CD4-positive, alpha-beta T cell (primary cell): ENCODE measurements around the gene SRD5A2. TPM values are rescaled to one million over a fixed set of nuclear protein-coding genes. Genes with fewer than 3 reads are reported as not detected.

Experiments
- ATAC-seq: fragments of 200-7000 bp; cut with Tn5 transposase; one replicate; pipeline ENCODE4 v1.10.0; 2022; ENCODE audit warnings: mild to moderate bottlenecking; ENCODE audit not compliant: poor library complexity
- CTCF ChIA-PET: fragments of 350-600 bp; sonication (Branson Sonifier 250); formaldehyde crosslinking; loops from one replicate; lab custom pipeline; 2021; ENCODE audit warnings: antibody characterized with exemption, inconsistent platforms; lab: Charles Lee
- POLR2A ChIA-PET: fragments of 350-600 bp; sonication (Branson Sonifier 250); formaldehyde crosslinking; loops from one replicate; lab custom pipeline; 2021; ENCODE audit warnings: antibody characterized with exemption, inconsistent platforms; lab: Charles Lee
- DNase-seq, 14 experiments: peaks; one replicate each; pipeline ENCODE4 v3.0.0-alpha.2; 2013 to 2020; ENCODE audit warnings: mixed read lengths in 2 of 14
- H3K27ac ChIP-seq, 2 donors: one replicate each; pipeline versions ENCODE4 v1.5.1 to v1.7.0; 2013; ENCODE audit warnings: low read length in 2 of 2, low read depth in 1 of 2, mild to moderate bottlenecking in 1 of 2
- H3K27me3 ChIP-seq, 2 experiments: 1 replicate in 1 of 2; 2 replicates in 1 of 2; pipeline versions ENCODE4 v1.6.1 to v1.7.0; 2013; ENCODE audit warnings: low read length in 2 of 2, control low read depth in 1 of 2, mild to moderate bottlenecking in 1 of 2, moderate library complexity in 1 of 2; ENCODE audit not compliant: insufficient read depth in 2 of 2, control insufficient read depth in 1 of 2
- H3K36me3 ChIP-seq: one replicate; pipeline ENCODE4 v1.6.1; 2013; ENCODE audit warnings: low read length, control low read depth; ENCODE audit not compliant: insufficient read depth
- H3K4me1 ChIP-seq: one replicate; pipeline ENCODE4 v1.6.1; 2013; ENCODE audit warnings: low read length, control low read depth; ENCODE audit not compliant: insufficient read depth
- H3K4me3 ChIP-seq: one replicate; pipeline ENCODE4 v1.5.1; 2013; ENCODE audit warnings: mild to moderate bottlenecking, low read length, moderate library complexity
- H3K9me3 ChIP-seq, 2 experiments: 1 replicate in 1 of 2; 2 replicates in 1 of 2; pipeline versions ENCODE4 v1.6.1 to v1.7.0; 2013; ENCODE audit warnings: low read length in 2 of 2, mild to moderate bottlenecking in 2 of 2, control low read depth in 1 of 2, moderate library complexity in 1 of 2; ENCODE audit not compliant: control insufficient read depth in 1 of 2, insufficient read depth in 1 of 2
- H3K27ac Mint-ChIP-seq: one replicate; pipeline ENCODE4 v1.8.0; 2020; ENCODE audit warnings: mixed read lengths
- H3K27me3 Mint-ChIP-seq: one replicate; pipeline ENCODE4 v1.8.0; 2021; ENCODE audit warnings: mixed read lengths
- H3K36me3 Mint-ChIP-seq: one replicate; pipeline ENCODE4 v1.8.0; 2021; ENCODE audit warnings: low read depth, mixed read lengths
- H3K4me1 Mint-ChIP-seq: one replicate; pipeline ENCODE4 v1.8.0; 2021; ENCODE audit warnings: low read depth, mixed read lengths
- H3K4me3 Mint-ChIP-seq: one replicate; pipeline ENCODE4 v1.8.0; 2020; ENCODE audit warnings: mild to moderate bottlenecking, mixed read lengths
- H3K9me3 Mint-ChIP-seq: one replicate; pipeline ENCODE4 v1.8.0; 2020; ENCODE audit warnings: mixed read lengths
- CTCF ChIP-seq: fragments of 200-600 bp; IDR thresholded peaks from one replicate; pipeline ENCODE4 v1.8.0; 2022; ENCODE audit warnings: antibody characterized with exemption, mild to moderate bottlenecking
- intact Hi-C, 2 experiments: fragments of 100-400 bp; cut with DNase I in 1 of 2; cut with micrococcal nuclease in 1 of 2; formaldehyde crosslinking; loops; one replicate each; pipeline versions ENCODE4 v1.15.1 to v1.9.0; 2023 to 2025; cut with DNase I, micrococcal nuclease
- total RNA-seq, 174 experiments: library from RNA in 2 of 174; stranded (reverse) in 2 of 174; gene quantifications; one replicate each; pipeline ENCODE4 v1.2.3 and lab custom pipeline; 2021 to 2026

The SRD5A2 gene
- total RNA-seq, 2 experiments from 2014 or later: not detected

GRCh38 chr2:31558401-31559295, 22.1 kb downstream of the SRD5A2 start:
- peaks cover 9% of the 10 kb centered on the region for H3K9me3 Mint-ChIP-seq
- Histone ChIP-seq H3K4me1 (no peaks in the 10 kb centered on the region), H3K27me3 (peaks cover 3 to 13% of the 10 kb centered on the region in 2 experiments), H3K36me3 (no peaks in the 10 kb centered on the region), H3K9me3 (peaks cover 0 to 5% of the 10 kb centered on the region in 2 experiments), H3K4me3 (no peak overlapping the region), H3K27ac (no peak overlapping the region)
- no peak for TF ChIP-seq CTCF
- H3K36me3 Mint-ChIP-seq: no peaks in the 10 kb centered on the region
- no peak overlapping the region for H3K27ac Mint-ChIP-seq
- POLR2A ChIA-PET: no interaction called here
- intact Hi-C loops: no loop called here
- no peak overlapping the region for H3K4me3 Mint-ChIP-seq
- DNase-seq (no peak), ATAC-seq (no peak)
- H3K4me1 Mint-ChIP-seq: no peaks in the 10 kb centered on the region
- CTCF ChIA-PET: no interaction called here
- H3K27me3 Mint-ChIP-seq: peaks cover 8% of the 10 kb centered on the region

GRCh38 chr2:31556940-31557339, 23.8 kb downstream of the SRD5A2 start:
- CTCF ChIA-PET: no interaction called here
- H3K36me3 ChIP-seq: no peaks in the 10 kb centered on the region
- peaks cover 22% of the 10 kb centered on the region for H3K9me3 Mint-ChIP-seq
- intact Hi-C loops: no loop called here
- TF ChIP-seq CTCF: no peak
- no peaks in the 10 kb centered on the region for H3K36me3 Mint-ChIP-seq
- POLR2A ChIA-PET: no interaction called here
- no peak overlapping the region for H3K4me3 ChIP-seq
- H3K9me3 ChIP-seq: peaks cover 0 to 14% of the 10 kb centered on the region in 2 experiments
- H3K27me3 Mint-ChIP-seq: no peaks in the 10 kb centered on the region
- H3K4me1 ChIP-seq: no peaks in the 10 kb centered on the region
- H3K27ac ChIP-seq: no peak overlapping the region
- H3K27me3 ChIP-seq: peaks cover 3 to 8% of the 10 kb centered on the region in 2 experiments
- no peak overlapping the region for H3K4me3 Mint-ChIP-seq
- DNase-seq (no peak), ATAC-seq (no peak)
- no peak overlapping the region for H3K27ac Mint-ChIP-seq
- no peaks in the 10 kb centered on the region for H3K4me1 Mint-ChIP-seq

GRCh38 chr2:31555967-31556706, 24.6 kb downstream of the SRD5A2 start:
- Histone ChIP-seq H3K4me1 (no peaks in the 10 kb centered on the region), H3K36me3 (no peaks in the 10 kb centered on the region), H3K4me3 (no peak overlapping the region), H3K27ac (no peak overlapping the region), H3K27me3 (peaks cover under 1 to 3% of the 10 kb centered on the region in 2 experiments), H3K9me3 (peaks cover 0 to 14% of the 10 kb centered on the region in 2 experiments)
- ChIA-PET CTCF (no interaction called here), POLR2A (no interaction called here)
- Mint-ChIP-seq H3K27ac (no peak overlapping the region), H3K4me1 (no peaks in the 10 kb centered on the region), H3K27me3 (no peaks in the 10 kb centered on the region), H3K36me3 (no peaks in the 10 kb centered on the region), H3K9me3 (peaks cover 22% of the 10 kb centered on the region), H3K4me3 (no peak overlapping the region)
- no peak for ATAC-seq
- DNase-seq: no peak
- no peak for TF ChIP-seq CTCF
- intact Hi-C loops: no loop called here
